ENCODE data around the gene MGAM2. TPM values are rescaled to one million over a fixed set of nuclear protein-coding genes. Genes with fewer than 3 reads are reported as not detected.

MGAM2 gene
- total RNA-seq, 1 experiment from 2014 or later, result not detected

DNA sequence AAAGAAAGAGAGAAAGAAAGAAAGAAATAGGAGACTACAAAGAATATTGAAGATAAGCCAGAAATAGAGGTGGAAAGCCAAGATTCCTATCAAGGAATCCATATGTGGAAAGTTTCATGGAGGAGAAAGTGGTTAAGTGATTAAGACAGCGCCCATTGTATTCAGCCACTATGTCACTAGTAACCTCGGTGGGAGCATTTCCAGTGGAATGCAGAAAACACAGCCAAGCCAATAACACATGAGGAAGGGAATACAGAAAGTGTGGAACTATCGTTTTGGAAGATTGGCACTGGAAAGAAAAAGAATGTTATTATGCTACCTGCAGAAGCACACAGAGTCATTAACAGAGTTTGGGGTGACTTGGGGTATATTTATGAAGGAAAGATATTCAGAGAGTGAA, 2.7 kb downstream of the MGAM2 start:
- DNase-seq (ENCODE audit: extremely low read depth, low read depth), result no peak

DNA sequence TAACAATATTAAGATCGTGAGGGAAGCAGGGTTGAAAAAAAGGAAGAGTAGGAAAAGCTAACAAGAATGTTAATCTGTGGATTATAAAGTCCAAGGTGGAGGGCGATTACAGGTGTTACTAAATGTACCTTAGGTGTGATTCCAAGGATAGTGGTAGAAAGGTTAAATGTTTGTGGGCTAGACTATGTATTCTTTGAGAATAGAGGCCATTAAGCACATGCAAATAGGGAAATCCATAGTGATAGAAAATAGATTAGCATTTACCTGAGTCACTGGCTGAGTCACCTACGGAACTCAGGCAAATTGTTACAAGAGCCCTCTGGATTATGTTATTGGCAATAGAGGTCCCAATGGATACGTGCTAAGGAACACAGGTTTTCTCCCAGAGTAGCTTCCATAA, 9.0 kb downstream of the MGAM2 start:
- no peak for DNase-seq (ENCODE audit: extremely low read depth, low read depth)

DNA sequence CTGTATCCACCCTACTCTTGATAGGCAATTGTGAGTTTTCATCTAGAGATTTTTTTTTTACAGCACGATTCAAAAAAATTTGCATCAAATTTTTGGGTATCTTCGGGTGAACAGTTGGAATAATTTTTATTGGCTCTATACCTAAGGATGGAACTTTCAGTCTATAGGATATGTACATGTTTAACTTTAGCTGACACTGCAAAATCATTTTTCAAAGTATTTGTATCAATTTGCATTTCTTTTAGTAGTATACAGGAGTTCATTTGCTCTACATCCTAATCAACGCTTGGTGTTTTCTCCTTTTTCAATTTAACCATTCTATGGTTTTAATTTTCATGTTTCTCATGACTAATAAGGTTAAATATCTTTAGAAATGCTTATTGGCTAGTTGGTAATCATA, 11.7 kb downstream of the MGAM2 start:
- DNase-seq (ENCODE audit: extremely low read depth, low read depth), result no peak

DNA sequence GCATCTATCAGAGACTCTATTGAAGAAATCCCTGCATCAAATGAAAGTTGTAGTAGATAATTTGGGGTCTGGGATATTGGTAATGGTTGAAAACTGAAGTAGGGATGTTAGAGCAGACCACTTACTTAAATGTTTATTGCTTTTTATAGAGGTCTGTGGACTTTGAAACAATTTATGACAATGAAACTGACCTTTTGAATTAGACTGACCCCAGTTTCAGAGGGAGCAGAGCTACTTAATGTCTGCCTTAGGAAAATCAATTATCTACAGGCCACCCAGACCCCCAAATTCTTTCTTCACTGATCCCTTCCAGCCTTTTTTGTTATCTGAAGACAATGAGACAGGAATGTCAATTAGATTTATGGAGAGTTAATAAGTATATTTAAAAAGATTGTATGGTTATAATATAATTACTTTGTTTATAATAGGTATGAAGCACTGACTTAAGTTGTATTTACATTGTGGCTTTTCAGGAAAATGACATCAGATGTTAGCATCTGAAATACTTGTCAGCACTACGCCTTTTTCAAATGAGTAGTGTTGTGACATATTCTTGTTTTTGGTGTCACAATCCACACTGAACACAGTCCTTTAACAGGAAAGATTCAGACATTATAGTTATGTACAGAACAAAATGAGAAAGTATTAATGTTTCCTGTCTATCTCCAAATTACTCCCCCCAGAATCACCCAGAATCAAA, 13.9 kb downstream of the MGAM2 start:
- no peak for DNase-seq (ENCODE audit: extremely low read depth, low read depth)

DNA sequence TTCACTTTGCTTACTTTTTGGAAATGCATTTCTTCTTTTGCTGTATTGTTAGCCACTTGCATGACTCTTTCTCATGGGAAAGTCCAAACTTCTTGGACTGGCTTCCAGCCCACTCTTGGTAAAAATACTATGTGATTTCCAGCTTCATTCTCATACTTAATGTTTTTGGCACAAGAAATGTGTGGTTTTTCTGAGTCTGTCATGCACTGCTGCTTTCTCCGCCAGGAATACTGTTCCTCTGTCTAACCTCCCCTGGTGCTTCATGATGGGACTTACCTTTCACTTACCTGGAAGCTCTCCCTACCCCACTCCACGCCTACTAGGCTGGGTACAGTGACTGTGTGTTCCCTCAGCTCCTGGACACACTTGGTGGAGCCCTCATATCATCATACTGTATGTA, 18.7 kb downstream of the MGAM2 start:
- DNase-seq (ENCODE audit: extremely low read depth, low read depth), result no peak

DNA sequence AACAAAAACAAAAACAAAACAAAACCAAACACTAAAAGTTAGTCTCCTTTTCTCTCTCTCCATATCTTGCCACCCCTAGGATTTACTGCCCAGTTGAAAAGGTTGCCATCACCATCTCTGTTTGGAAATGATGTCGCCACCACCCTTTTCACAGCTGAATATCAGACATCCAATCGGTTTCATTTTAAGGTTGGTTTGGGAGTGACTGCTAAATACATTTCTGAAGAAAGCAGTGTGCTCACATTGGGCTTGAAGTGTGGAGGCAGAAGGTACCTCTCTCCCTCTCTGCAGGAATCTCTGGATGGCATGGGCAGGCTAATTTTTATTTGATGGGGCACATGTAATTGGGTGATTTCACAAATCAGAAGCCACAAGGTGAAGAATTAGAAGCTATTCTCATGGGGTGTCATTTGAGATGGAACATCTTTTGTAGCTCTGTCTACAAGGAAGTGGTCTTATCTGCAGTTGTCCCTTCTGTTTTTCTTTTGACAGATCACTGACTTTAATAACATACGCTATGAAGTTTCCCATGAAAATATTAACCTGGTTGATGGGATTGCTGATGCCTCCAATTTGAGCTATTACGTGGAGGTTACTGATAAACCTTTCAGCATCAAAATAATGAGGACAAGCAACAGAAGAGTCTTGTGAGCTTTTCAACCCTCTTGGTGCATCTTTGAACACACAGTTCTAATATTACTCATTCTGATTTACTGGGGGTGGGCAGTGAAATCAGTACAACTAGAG, 20.1 kb downstream of the MGAM2 start:
- no peak for DNase-seq (ENCODE audit: extremely low read depth, low read depth)

DNA sequence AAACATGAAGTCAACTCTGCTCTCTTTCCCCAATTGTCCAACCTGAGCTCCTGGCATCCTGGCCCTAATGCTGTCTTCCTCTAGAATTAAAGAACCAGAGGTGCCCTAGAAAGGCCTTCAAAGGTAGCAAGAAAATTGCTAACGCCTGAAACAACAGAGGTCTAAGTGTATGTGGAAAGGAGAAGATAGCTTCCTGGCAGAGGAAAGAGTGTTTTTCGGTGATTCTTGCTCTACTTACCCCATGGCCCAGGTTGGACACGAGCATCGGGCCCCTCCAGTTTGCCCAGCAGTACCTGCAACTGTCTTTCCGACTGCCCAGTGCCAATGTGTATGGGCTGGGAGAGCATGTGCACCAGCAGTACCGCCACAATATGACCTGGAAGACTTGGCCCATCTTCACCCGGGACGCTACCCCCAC, 22.2 kb downstream of the MGAM2 start:
- DNase-seq (ENCODE audit: extremely low read depth, low read depth), result no peak

DNA sequence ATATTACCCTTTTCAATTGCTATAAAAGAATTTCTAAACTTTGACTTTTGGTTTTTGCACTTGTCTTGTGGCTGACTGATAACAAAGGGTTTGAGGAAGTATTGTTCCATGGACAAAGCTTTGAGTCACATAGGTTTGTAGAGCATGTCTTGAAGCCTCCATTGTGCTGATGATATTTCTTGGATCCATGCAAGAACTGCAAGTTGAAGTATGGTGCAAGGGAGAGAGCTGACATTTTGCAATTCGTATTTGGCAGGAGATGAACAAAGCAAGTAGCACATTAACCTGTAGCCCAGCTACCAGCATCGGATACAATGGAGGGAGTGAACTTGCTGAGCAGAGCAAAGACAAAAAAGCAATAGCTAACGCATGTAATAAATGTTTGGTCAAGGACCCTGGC, 23.4 kb downstream of the MGAM2 start:
- no peak for DNase-seq (ENCODE audit: extremely low read depth, low read depth)

DNA sequence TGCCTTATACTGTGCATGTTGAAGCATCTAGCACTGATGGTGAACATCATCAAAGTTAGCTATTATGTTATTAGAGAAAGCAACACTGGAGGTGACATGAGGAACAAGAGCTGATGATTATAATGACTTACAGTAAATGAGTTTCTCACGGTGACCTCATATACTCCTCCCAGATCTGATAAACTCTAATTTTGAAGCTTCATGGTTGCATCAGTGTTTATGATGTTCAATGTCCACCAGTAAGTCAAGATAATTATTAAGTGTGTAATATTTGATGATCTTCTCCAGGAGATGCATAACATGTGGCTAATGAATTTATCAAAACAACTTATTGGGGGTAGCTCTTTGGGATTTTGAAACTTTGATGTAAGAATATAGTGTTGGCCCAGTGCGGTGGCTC, 27.5 kb downstream of the MGAM2 start:
- no peak for DNase-seq (ENCODE audit: extremely low read depth, low read depth)

DNA sequence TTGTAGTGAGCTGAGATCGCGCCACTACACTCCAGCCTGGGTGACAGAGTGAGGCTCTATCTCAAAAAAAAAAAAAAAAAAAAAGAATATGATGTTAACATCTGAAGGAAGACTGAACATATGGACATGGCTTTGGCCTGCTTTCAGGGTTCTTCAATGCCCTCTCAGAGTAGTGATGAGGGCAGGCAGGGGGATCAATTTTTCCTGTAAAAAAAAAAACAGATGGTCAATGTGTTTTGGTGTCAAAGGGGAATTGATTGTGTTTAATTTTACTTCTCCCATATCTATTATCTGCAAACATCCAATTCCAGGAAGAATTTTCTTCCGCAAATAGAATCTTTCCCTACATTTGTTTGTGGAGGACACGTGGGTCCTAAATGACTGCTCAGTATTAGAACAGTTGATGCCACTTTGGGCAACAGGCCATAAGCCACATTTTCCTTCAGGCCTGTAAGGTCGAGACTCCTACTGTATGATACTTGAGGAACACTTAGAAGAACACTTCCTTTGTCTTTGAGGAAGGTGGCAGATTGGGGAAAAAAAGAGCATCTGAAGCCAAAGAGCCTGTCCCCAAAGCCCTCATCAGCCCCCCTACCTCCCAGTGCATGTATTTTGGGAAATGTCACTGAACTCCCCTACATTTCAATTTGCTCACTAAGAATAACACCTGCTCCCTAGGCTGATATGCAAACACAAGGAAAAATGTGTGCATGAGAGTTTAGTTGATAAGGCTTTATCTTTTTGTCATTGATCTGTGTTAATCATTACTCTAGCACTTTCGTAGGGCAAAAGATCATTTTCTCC, 28.3 kb downstream of the MGAM2 start:
- DNase-seq (ENCODE audit: extremely low read depth, low read depth), result no peak

DNA sequence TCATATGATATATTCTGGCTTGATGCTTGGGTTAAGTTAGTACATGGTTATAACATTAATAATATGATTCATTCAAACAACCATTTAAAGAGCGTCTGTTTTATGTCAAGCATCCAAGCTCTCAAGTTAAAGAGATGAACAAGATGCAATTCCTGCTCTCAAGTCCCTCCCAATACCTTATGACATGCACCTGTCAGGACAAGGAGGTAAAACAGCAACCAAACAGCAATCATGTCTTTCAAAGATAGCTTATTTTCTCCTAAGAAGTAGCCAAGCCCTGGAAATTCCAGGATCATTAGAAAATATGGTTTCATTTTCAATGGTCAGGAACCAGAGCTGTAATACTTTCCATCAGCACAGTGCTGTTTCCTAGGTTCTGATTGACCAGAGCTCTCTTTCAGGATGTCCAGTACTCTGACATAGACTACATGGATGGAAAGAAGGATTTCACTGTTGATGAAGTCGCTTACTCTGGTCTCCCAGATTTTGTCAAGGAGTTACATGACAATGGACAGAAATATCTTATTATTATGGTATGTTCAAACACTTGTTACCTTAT, 29.0 kb downstream of the MGAM2 start:
- no peak for DNase-seq (ENCODE audit: extremely low read depth, low read depth)

DNA sequence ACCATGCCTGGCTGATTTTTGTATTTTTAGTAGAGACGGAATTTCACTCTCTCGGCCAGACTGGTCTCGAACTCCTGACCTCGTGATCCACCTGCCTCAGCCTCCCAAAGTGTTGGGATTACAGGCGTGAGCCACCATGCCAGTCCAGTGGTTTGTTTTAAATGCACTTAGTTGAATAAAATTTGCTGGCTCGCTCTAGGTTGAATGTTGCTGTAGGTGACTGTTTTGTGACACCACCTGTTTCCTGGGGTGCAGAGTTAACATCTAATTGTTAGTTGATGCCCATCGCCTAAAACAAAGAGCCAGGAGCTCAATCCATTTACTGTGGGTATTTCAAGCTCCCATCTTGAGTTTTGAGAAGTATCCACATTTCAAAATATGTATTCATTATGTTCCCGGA, 31.2 kb downstream of the MGAM2 start:
- no peak for DNase-seq (ENCODE audit: extremely low read depth, low read depth)

DNA sequence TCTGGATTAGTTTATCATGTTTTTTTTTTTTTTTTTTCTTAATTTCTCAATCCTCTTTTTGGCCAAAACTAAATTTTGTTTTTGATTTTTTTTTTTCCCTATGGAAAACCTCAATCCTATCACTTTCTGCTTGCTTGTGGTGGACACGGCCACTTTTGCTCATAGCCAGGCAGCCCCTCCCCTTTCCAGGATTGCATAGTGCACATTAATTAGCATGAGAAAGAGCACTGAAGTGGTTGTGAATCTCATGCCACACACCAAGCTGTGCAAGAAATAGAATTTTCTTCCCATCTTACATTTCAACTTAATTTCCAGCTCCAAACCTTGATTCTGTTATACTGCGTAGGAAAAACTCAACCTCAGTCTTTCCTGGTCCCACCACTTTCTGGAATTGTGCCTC, 34.6 kb downstream of the MGAM2 start:
- no peak for DNase-seq (ENCODE audit: extremely low read depth, low read depth)

DNA sequence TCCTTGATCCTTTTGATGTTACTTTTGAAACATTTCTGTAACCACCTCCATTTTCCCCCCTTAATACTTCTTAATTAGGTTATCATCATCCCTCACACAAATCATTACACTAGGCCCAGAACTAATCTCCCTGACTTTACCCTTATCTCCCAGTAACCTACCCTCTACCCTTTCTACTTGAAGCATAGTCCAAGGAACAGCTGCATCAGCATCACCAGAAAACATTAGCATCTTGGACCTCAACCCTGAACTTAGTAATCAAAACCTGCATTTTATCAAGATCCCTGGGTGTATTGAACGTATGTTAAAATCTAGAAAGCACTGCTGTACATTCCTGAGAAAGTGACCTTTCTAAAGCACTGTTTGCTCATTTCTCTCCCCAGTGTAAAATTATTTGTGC, 38.8 kb downstream of the MGAM2 start:
- no peak for DNase-seq (ENCODE audit: extremely low read depth, low read depth)

DNA sequence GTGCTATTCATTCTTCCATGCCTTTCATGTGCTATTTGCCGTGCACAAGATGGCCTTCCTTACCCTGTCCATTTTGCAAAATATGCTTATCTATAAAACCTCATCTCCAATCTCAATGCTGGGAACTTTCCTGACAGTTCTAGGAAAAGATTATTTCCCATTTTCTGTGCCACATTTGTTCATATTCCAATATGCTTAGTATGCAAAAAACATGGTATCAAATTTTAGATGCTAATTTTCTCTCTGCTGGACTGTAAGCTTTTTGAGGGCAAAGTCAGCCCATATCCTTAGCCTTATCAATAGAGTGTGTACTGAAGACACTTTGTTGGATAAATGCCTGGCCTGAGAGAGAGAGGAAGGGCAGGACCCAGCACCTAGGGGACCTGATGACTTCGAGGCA, 39.4 kb downstream of the MGAM2 start:
- DNase-seq (ENCODE audit: extremely low read depth, low read depth), result no peak

DNA sequence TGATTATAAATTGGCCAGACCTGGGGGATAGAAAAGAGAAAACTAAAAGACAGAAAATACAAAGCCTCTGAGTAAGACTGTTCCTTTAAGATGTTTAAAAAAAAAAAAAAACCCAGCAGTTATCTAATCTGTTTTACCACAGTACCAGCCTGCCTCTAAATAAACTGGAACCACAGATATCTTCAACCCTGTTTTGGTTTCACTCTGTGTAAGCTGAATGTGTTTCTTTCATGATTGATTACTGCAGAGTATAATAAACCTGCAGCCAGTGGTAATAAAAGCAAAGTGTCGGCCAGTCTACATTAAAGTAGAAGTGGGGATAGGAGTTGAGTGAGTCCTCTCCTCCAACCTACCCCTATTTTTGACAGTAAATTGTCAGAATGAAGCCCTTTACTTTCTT, 40.6 kb downstream of the MGAM2 start:
- no peak for DNase-seq (ENCODE audit: extremely low read depth, low read depth)

DNA sequence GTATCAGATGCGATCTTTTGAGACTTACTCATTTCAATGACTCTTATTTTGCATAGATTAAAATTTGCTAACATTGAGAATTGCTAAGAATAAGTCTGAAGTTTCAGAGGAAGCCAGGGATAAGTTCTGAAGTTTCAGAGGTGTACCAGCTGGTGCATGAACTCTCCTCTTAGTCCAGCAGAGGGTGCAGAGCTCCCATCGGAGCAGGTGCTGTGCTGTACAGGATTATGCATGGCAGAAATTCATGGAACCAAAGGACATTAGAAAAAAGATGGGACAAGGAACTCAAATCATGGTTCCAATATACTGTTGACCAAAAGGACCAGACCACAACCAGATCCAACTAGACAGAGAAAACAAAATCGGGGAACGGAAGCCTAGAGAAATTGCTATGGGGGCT, 41.9 kb downstream of the MGAM2 start:
- DNase-seq (ENCODE audit: extremely low read depth, low read depth), result no peak

DNA sequence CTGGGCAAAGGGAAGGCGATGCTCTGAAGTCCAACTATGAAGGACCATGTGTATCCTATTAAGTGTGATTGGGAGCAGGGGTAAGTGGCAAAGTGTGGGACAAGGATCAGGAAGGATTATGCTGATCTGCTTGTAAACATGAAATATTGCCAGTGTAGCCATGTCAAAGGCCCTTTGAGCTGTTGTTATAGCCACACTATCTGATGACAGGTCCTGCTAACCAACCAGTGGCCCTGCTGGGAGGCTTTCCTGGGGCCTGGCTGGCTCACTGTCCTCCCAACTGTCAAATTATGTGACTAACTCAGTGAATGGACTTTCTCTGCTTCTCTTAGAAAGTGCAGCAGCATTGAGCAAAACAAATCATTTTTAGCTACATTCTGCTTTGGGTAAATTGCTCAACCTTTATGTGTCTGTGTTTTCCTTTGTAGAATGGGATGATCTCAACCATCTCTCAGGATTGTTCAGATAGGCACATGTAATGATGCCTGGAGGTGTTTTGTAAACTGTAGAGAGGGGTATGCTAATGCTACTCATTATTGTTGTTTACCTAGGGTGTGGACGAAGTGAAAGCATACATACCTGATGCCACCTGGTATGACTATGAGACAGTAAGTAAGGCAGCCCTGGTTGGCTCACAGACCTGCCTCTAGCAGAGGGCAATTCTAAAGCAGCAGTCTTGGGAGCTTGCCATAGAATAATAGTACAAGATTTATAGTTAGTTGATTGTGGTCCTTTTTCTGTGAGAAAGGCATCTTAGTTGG, 47.4 kb downstream of the MGAM2 start:
- no peak for DNase-seq (ENCODE audit: extremely low read depth, low read depth)

DNA sequence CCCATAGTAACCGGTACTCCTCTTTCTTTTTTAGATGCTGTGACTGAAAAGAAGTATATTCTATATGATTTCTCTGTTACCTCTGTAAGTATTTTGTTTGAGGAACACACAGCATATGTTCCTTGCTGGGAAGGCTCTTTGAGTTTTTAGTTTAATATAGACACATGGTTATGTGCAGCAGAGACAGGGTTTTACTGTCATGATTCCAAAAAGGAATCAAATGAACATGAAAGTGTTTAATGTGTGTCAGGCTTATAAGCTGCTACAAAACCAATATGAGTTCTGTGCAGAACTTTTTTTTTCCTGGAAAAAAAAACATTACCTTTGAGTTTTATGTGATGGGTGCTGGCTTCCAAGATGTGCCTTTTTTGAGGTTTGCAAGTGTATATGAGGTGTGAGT, 50.4 kb downstream of the MGAM2 start:
- DNase-seq (ENCODE audit: extremely low read depth, low read depth), result no peak

DNA sequence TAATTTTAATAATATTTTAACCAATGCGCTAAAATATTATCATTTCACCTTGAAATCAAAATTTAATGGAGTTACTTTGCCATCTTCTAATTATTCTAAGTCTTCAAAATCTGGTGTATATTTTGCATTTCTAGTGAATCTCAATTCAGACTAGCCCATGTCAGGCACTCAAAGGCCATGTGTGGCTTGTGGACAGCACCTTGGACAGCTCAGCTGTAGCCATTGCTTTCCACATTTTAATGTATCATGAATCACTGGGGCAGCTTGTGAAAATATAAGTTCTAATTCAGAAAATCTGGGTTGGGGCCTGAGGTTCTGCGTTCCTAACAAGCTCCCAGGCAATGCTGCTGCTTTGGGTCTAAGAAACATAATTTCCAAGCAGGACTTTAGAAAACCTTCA, 57.2 kb downstream of the MGAM2 start:
- DNase-seq (ENCODE audit: extremely low read depth, low read depth), result no peak

DNA sequence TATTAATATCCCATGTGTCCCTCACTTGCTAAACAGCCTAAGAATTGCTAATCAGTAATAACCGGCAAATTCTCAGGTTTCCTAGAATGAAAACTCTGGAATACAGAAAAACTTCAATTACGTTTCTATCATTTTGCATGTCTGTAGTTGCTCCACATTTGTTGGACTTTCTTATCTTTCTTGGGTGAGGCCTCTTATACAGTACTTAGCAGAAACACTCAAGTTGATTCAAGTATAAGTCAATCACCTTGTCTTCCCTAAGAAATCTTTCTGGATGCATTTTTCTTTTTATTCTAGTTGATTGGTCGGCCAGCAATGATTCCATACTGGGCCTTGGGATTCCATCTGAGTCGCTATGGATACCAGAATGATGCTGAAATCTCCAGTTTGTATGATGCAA, 61.4 kb downstream of the MGAM2 start:
- no peak for DNase-seq (ENCODE audit: extremely low read depth, low read depth)

Measured in NCI-H460 (cell line).